ENCODE data around the gene PASK. TPM values are rescaled to one million over a fixed set of nuclear protein-coding genes. Genes with fewer than 3 reads are reported as not detected.

The PASK gene
- total and polyA plus RNA-seq, 4 experiments from 2014 or later: 38.2 to 309 (median 170) TPM

GRCh38 chr2:241151934-241152660, 2.8 kb upstream of the PASK start:
- Histone ChIP-seq H3K4me1 (ENCODE audit: insufficient read depth, low read length) (peaks cover 26% of the 10 kb centered on the region), H3K9me3 (ENCODE audit: control insufficient read depth in 1 of 2, low read length in 2 of 2) (no peaks in the 10 kb centered on the region), H3K36me3 (ENCODE audit: insufficient read depth, low read length) (peaks cover 3% of the 10 kb centered on the region), H3K27ac (ENCODE audit: low read depth, low read length) (no peak overlapping the region), H3K27me3 (ENCODE audit: insufficient read depth, low read length) (no peaks in the 10 kb centered on the region), H3K4me3 (ENCODE audit: low read length in 2 of 2) (no peak overlapping the region)
- intact Hi-C loops (cut with micrococcal nuclease): loop anchor here (2.0 to 5.0 kb wide), 2 partner anchors 115 to 170 kb away; no protein-coding TSS in a partner anchor
- H3K27ac Mint-ChIP-seq: peak overlapping the region in 5 of 7 donors; percentile 12 to 95 (median 87)
- CTCF ChIA-PET (ENCODE audit: partially characterized antibody): interaction anchor here (1.4 to 3.9 kb wide), 8 partner anchors 28 to 237 kb away, joined by 3 to 76 read pairs (median 12); no protein-coding TSS in a partner anchor
- peaks cover 7 to 35% of the 10 kb centered on the region in 2 donors for H3K36me3 Mint-ChIP-seq
- peaks cover 29 to 50% (median 40%) of the 10 kb centered on the region in 4 donors for H3K4me1 Mint-ChIP-seq
- peak overlapping the region; percentile 87 to 100 (median 97) for H3K4me3 Mint-ChIP-seq
- no peak for DNase-seq
- no peaks in the 10 kb centered on the region for H3K27me3 Mint-ChIP-seq
- POLR2A ChIA-PET (ENCODE audit: partially characterized antibody): interaction anchor here (1.7 to 9.0 kb wide), 8 partner anchors 22 to 164 kb away, joined by 4 to 299 read pairs (median 20); partner anchors contain the start of genes HDLBP, MTERF4 and SEPTIN2
- peaks cover 0 to 1% (median 0%) of the 10 kb centered on the region in 8 donors for H3K9me3 Mint-ChIP-seq

- CTCF ChIA-PET (ENCODE audit: partially characterized antibody): interaction anchor here (0.6 to 3.9 kb wide), 18 partner anchors 21 to 236 kb away, joined by 3 to 76 read pairs (median 6); partner anchors contain the start of gene MTERF4
- Histone ChIP-seq H3K27ac (ENCODE audit: low read depth, low read length) (peak overlapping the region; percentile 67), H3K9me3 (ENCODE audit: control insufficient read depth in 1 of 2, low read length in 2 of 2) (no peaks in the 10 kb centered on the region), H3K4me1 (ENCODE audit: insufficient read depth, low read length) (peaks cover 26% of the 10 kb centered on the region), H3K27me3 (ENCODE audit: insufficient read depth, low read length) (no peaks in the 10 kb centered on the region), H3K36me3 (ENCODE audit: insufficient read depth, low read length) (peaks cover 3% of the 10 kb centered on the region), H3K4me3 (ENCODE audit: low read length in 2 of 2) (peak overlapping the region; percentile 68 to 70)
- no peak for DNase-seq
- POLR2A ChIA-PET (ENCODE audit: partially characterized antibody): interaction anchor here (0.7 to 9.0 kb wide), 20 partner anchors 9 to 318 kb away, joined by 3 to 299 read pairs (median 8); partner anchors contain the start of genes HDLBP, MTERF4 and SEPTIN2
- H3K27me3 Mint-ChIP-seq: no peaks in the 10 kb centered on the region
- intact Hi-C loops (cut with micrococcal nuclease): loop anchor here (1.0 to 5.0 kb wide), 6 partner anchors 73 to 357 kb away; partner anchors contain the start of genes HDLBP, SEPTIN2 and STK25
- H3K27ac Mint-ChIP-seq: peak overlapping the region; percentile 94 to 99 (median 97)
- peak overlapping the region; percentile 93 to 100 (median 100) for H3K4me3 Mint-ChIP-seq
- peaks cover 0 to 1% (median 0%) of the 10 kb centered on the region in 8 donors for H3K9me3 Mint-ChIP-seq
- peaks cover 29 to 52% (median 44%) of the 10 kb centered on the region in 4 donors for H3K4me1 Mint-ChIP-seq
- H3K36me3 Mint-ChIP-seq: peaks cover 3 to 28% of the 10 kb centered on the region in 2 donors
Measured at GRCh38 chr2:241150660-241151530, 1.6 kb upstream of the PASK start.

- intact Hi-C loops (cut with micrococcal nuclease): loop anchor here (1.0 to 5.0 kb wide), 8 partner anchors 48 to 358 kb away; partner anchors contain the start of genes HDLBP, MTERF4, SEPTIN2 and STK25
- Mint-ChIP-seq H3K4me1 (peaks cover 29 to 51% (median 44%) of the 10 kb centered on the region in 4 donors), H3K27me3 (no peaks in the 10 kb centered on the region), H3K4me3 (peak within 1 kb of the TSS; percentile 93 to 100 (median 100)), H3K27ac (peak within 1 kb of the TSS; percentile 94 to 99 (median 97)), H3K36me3 (peaks cover 3 to 25% of the 10 kb centered on the region in 2 donors), H3K9me3 (peaks cover 0 to 1% (median 0%) of the 10 kb centered on the region in 8 donors)
- Histone ChIP-seq H3K27me3 (ENCODE audit: insufficient read depth, low read length) (no peaks in the 10 kb centered on the region), H3K9me3 (ENCODE audit: control insufficient read depth in 1 of 2, low read length in 2 of 2) (no peaks in the 10 kb centered on the region), H3K36me3 (ENCODE audit: insufficient read depth, low read length) (peaks cover 3% of the 10 kb centered on the region), H3K27ac (ENCODE audit: low read depth, low read length) (peak within 1 kb of the TSS; percentile 75), H3K4me1 (ENCODE audit: insufficient read depth, low read length) (peaks cover 26% of the 10 kb centered on the region), H3K4me3 (ENCODE audit: low read length in 2 of 2) (peak within 1 kb of the TSS; percentile 70 to 93)
- peak; percentile 94 to 97 (median 95) for DNase-seq
- POLR2A ChIA-PET (ENCODE audit: partially characterized antibody): interaction anchor here (0.6 to 9.0 kb wide), 31 partner anchors 9 to 318 kb away, joined by 3 to 299 read pairs (median 5); partner anchors contain the start of genes HDLBP, MTERF4 and SEPTIN2
- CTCF ChIA-PET (ENCODE audit: partially characterized antibody): interaction anchor here (0.6 to 3.9 kb wide), 22 partner anchors 8 to 235 kb away, joined by 3 to 76 read pairs (median 5); partner anchors contain the start of gene MTERF4
Measured at GRCh38 chr2:241149925-241150659, 820 bp upstream of the PASK start, which contains the start of gene PPP1R7. PPP1R7 (plus strand) TSS chr2:241150467; CDS start chr2:241150496, 29 bp downstream.

- CTCF ChIA-PET (ENCODE audit: partially characterized antibody): interaction anchor here (0.8 to 3.9 kb wide), 14 partner anchors 8 to 235 kb away, joined by 3 to 76 read pairs (median 6); partner anchors contain the start of gene MTERF4
- intact Hi-C loops (cut with micrococcal nuclease): loop anchor here (1.0 to 5.0 kb wide), 2 partner anchors 47 to 297 kb away; partner anchors contain the start of gene MTERF4
- POLR2A ChIA-PET (ENCODE audit: partially characterized antibody): interaction anchor here (0.6 to 9.0 kb wide), 27 partner anchors 9 to 317 kb away, joined by 3 to 299 read pairs (median 6); partner anchors contain the start of genes HDLBP, MTERF4 and SEPTIN2
- H3K27me3 ChIP-seq (ENCODE audit: insufficient read depth, low read length): no peaks in the 10 kb centered on the region
- H3K4me1 Mint-ChIP-seq: peaks cover 26 to 50% (median 42%) of the 10 kb centered on the region in 4 donors
- H3K36me3 Mint-ChIP-seq: peaks cover 3 to 22% of the 10 kb centered on the region in 2 donors
- peaks cover 0 to 1% (median 0%) of the 10 kb centered on the region in 8 donors for H3K9me3 Mint-ChIP-seq
- DNase-seq: no peak
- no peaks in the 10 kb centered on the region for H3K36me3 ChIP-seq (ENCODE audit: insufficient read depth, low read length)
- H3K27ac Mint-ChIP-seq: peak overlapping the region; percentile 88 to 99 (median 94)
- H3K4me3 ChIP-seq (ENCODE audit: low read length in 2 of 2): peak overlapping the region; percentile 70 to 93
- H3K27ac ChIP-seq (ENCODE audit: low read depth, low read length): peak overlapping the region; percentile 75
- peaks cover 26% of the 10 kb centered on the region for H3K4me1 ChIP-seq (ENCODE audit: insufficient read depth, low read length)
- peak overlapping the region; percentile 93 to 100 (median 100) for H3K4me3 Mint-ChIP-seq
- H3K27me3 Mint-ChIP-seq: no peaks in the 10 kb centered on the region
- H3K9me3 ChIP-seq (ENCODE audit: control insufficient read depth in 1 of 2, low read length in 2 of 2): no peaks in the 10 kb centered on the region
Measured at GRCh38 chr2:241149675-241149924, 328 bp upstream of the PASK start.

GRCh38 chr2:241148239-241148638, 1.0 kb downstream of the PASK start:
- H3K27ac ChIP-seq (ENCODE audit: low read depth, low read length): no peak overlapping the region
- H3K36me3 Mint-ChIP-seq: peaks cover 5 to 24% of the 10 kb centered on the region in 2 donors
- CTCF ChIA-PET (ENCODE audit: partially characterized antibody): interaction anchor here (1.0 to 3.7 kb wide), 3 partner anchors 9 to 68 kb away, joined by 3 to 44 read pairs (median 4); no protein-coding TSS in a partner anchor
- POLR2A ChIA-PET (ENCODE audit: partially characterized antibody): interaction anchor here (0.9 to 9.0 kb wide), 8 partner anchors 12 to 168 kb away, joined by 3 to 299 read pairs (median 15); partner anchors contain the start of genes HDLBP, MTERF4 and SEPTIN2
- DNase-seq: no peak
- no peaks in the 10 kb centered on the region for H3K27me3 ChIP-seq (ENCODE audit: insufficient read depth, low read length)
- peak overlapping the region; percentile 72 to 90 (median 82) for H3K27ac Mint-ChIP-seq
- H3K4me1 Mint-ChIP-seq: peaks cover 28 to 50% (median 43%) of the 10 kb centered on the region in 4 donors
- intact Hi-C loops (cut with micrococcal nuclease): loop anchor here (5.0 kb wide), 1 partner anchor 296 kb away; no protein-coding TSS in a partner anchor
- H3K4me3 Mint-ChIP-seq: peak overlapping the region; percentile 90 to 99 (median 94)
- peaks cover 0 to 1% (median 0%) of the 10 kb centered on the region in 8 donors for H3K9me3 Mint-ChIP-seq
- no peaks in the 10 kb centered on the region for H3K36me3 ChIP-seq (ENCODE audit: insufficient read depth, low read length)
- H3K9me3 ChIP-seq (ENCODE audit: control insufficient read depth in 1 of 2, low read length in 2 of 2): no peaks in the 10 kb centered on the region
- peaks cover 26% of the 10 kb centered on the region for H3K4me1 ChIP-seq (ENCODE audit: insufficient read depth, low read length)
- no peaks in the 10 kb centered on the region for H3K27me3 Mint-ChIP-seq
- H3K4me3 ChIP-seq (ENCODE audit: low read length in 2 of 2): peak overlapping the region; percentile 70 to 93

Data from CD4-positive, alpha-beta memory T cell (primary cell).